H1 (cell line): ENCODE measurements around the gene POP5.
"Not testable (repeated sequence)": the region's sequence is repeated elsewhere in the genome, so short reads cannot be mapped to it uniquely, and the experiment has no call there.

Experiments used
- CTCF ChIP-seq, 3 experiments: IDR thresholded peaks; 1 replicate in 2 of 3; 2 replicates in 1 of 3; pipeline versions ENCODE4 v1.5.1 to v1.6.1; 2011; ENCODE audit warnings: low read length in 3 of 3, mild to moderate bottlenecking in 3 of 3, inconsistent platforms in 2 of 3, low read depth in 1 of 3, moderate library complexity in 1 of 3; ENCODE audit not compliant: insufficient read depth in 1 of 3; ENCODE audit errors: control extremely low read depth in 1 of 3
- EP300 ChIP-seq, 2 experiments: IDR thresholded peaks; 1 replicate in 1 of 2; 2 replicates in 1 of 2; pipeline ENCODE4 v1.6.1; 2011 to 2012; ENCODE audit warnings: low read depth in 2 of 2, low read length in 2 of 2, mild to moderate bottlenecking in 2 of 2, borderline replicate concordance in 1 of 2, inconsistent platforms in 1 of 2, moderate library complexity in 1 of 2
- EZH2 ChIP-seq: fragments of 200-600 bp; sonication (generic); IDR thresholded peaks from 2 replicates; pipeline ENCODE4 v1.7.1; 2012; ENCODE audit warnings: low read depth, mild to moderate bottlenecking, moderate library complexity, low read length, inconsistent platforms; ENCODE audit not compliant: severe bottlenecking
- GTF2F1 ChIP-seq: IDR thresholded peaks from 2 replicates; pipeline ENCODE4 v1.6.1; 2012; ENCODE audit warnings: low read depth, low read length, improper control_type of control experiment, borderline replicate concordance
- JUND ChIP-seq: IDR thresholded peaks from 2 replicates; pipeline ENCODE4 v1.6.1; 2011; ENCODE audit warnings: mild to moderate bottlenecking, improper control_type of control experiment, low read length
- NRF1 ChIP-seq: IDR thresholded peaks from 2 replicates; pipeline ENCODE4 v1.6.1; 2011; ENCODE audit warnings: mild to moderate bottlenecking, low read depth, low read length, improper control_type of control experiment
- POLR2A ChIP-seq, 2 experiments: IDR thresholded peaks; 1 replicate in 1 of 2; 2 replicates in 1 of 2; pipeline ENCODE4 v1.6.1; 2011; ENCODE audit warnings: low read depth in 2 of 2, low read length in 2 of 2, mild to moderate bottlenecking in 2 of 2; ENCODE audit errors: control extremely low read depth in 1 of 2
- SP1 ChIP-seq: IDR thresholded peaks from 2 replicates; pipeline ENCODE4 v1.6.1; 2011; ENCODE audit warnings: low read depth, low read length
- USF2 ChIP-seq: IDR thresholded peaks from 2 replicates; pipeline ENCODE4 v1.6.1; 2011; ENCODE audit warnings: low read length, improper control_type of control experiment
- ZNF274 ChIP-seq: IDR thresholded peaks from 2 replicates; pipeline ENCODE4 v1.7.0; 2012; ENCODE audit warnings: low read length, borderline replicate concordance; ENCODE audit errors: extremely low read depth

DNA sequence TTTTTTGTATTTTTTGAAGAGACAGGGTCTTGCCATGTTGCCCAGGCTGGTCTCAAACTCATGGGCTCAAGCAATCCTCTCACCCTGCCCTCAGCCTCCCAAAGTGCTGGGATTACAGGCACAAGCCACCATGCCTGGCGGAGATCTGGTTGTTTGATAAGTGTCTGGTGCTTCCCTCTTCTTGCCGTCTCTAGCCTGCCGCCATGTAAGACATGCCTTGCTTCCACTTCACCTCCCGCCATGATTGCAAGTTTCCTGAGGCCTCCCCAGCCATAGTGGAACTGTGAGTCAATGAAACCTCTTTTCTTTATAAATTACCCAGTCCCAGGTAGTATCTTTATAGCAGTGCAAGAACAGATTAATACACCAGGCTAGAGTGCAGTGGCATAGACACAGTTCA lies 36.6 kb upstream of the POP5 start:
- TF ChIP-seq GTF2F1; ZNF274; CTCF (IDR thresholded peaks at IDR 0.05; ENCODE audit: control extremely low read depth in 1 of 3, insufficient read depth in 1 of 3, low read depth in 1 of 3, low read length in 3 of 3); SP1; POLR2A (IDR thresholded peaks at IDR 0.05; ENCODE audit: control extremely low read depth in 1 of 2, low read depth in 2 of 2, low read length in 2 of 2); JUND; EZH2; EP300 (IDR thresholded peaks at IDR 0.05; ENCODE audit: borderline replicate concordance in 1 of 2, low read depth in 2 of 2, low read length in 2 of 2); NRF1; USF2: not testable (repeated sequence)
